H1 (cell line): Measurements from ENCODE around the gene GAK. TPM values are rescaled to one million over a fixed set of nuclear protein-coding genes. Genes with fewer than 3 reads are reported as not detected.

Source experiments
- ATF3 ChIP-seq: IDR thresholded peaks from 2 replicates; pipeline ENCODE4 v1.6.1; 2011; ENCODE audit warnings: low read depth, mild to moderate bottlenecking, low read length; ENCODE audit not compliant: insufficient read depth
- BACH1 ChIP-seq: IDR thresholded peaks from 2 replicates; pipeline ENCODE4 v1.6.1; 2012; ENCODE audit warnings: low read length, improper control_type of control experiment
- EZH2 ChIP-seq: fragments of 200-600 bp; sonication (generic); IDR thresholded peaks from 2 replicates; pipeline ENCODE4 v1.7.1; 2012; ENCODE audit warnings: low read depth, mild to moderate bottlenecking, moderate library complexity, low read length, inconsistent platforms; ENCODE audit not compliant: severe bottlenecking
- HDAC2 ChIP-seq, 2 experiments: fragments of 300-600 bp in 1 of 2; sonication (generic) in 1 of 2; IDR thresholded peaks; 2 replicates each; pipeline ENCODE4 v1.6.1; 2011 to 2012; ENCODE audit warnings: low read depth in 2 of 2, low read length in 2 of 2, mild to moderate bottlenecking in 2 of 2, moderate library complexity in 2 of 2, borderline replicate concordance in 1 of 2, inconsistent platforms in 1 of 2
- RAD21 ChIP-seq, 2 experiments: IDR thresholded peaks in 1 of 2; conservative IDR thresholded peaks in 1 of 2; 2 replicates each; pipeline ENCODE4 v1.6.1; 2011; ENCODE audit warnings: low read depth in 2 of 2, low read length in 2 of 2, improper control_type of control experiment in 1 of 2, inconsistent platforms in 1 of 2, mild to moderate bottlenecking in 1 of 2, moderate library complexity in 1 of 2
- RFX5 ChIP-seq: IDR thresholded peaks from 2 replicates; pipeline ENCODE4 v1.6.1; 2011; ENCODE audit warnings: low read depth, low read length, improper control_type of control experiment, borderline replicate concordance
- SIRT6 ChIP-seq: IDR thresholded peaks from one replicate; pipeline ENCODE4 v1.7.1; 2012; ENCODE audit warnings: low read length, inconsistent platforms
- TEAD4 ChIP-seq: IDR thresholded peaks from 2 replicates; pipeline ENCODE4 v1.6.1; 2012; ENCODE audit warnings: low read depth, low read length, inconsistent platforms, mixed read lengths
- polyA plus RNA-seq, 7 experiments: library from polyadenylated mRNA; depleted of rRNA in 3 of 7; stranded (reverse) in 5 of 7; unstranded in 2 of 7; fragments of >200 nt in 5 of 7; fragments of 200-250 nt in 2 of 7; gene quantifications; 1 replicate in 5 of 7; 2 replicates in 1 of 7; 4 replicates in 1 of 7; pipeline versions ENCODE4 v1.2.1 to v1.2.3, GENCODE V29; 2011 to 2013; ENCODE audit warnings: missing spikeins in 2 of 7, mixed read lengths in 2 of 7
- total RNA-seq: library from RNA; stranded (reverse); fragmentation: NEBNext Ultra II Directional; extraction: Animal tissue kit (Norgen Biotek cat#: 25700); gene quantifications from 2 replicates; pipeline ENCODE4 v1.2.1, GENCODE V29; 2021

The GAK gene
- total and polyA plus RNA-seq, 2 of the 8 experiments (the other 6 are each of a cell fraction or from before 2014, with no cell fraction given), result 31.5 to 70.8 TPM

DNA sequence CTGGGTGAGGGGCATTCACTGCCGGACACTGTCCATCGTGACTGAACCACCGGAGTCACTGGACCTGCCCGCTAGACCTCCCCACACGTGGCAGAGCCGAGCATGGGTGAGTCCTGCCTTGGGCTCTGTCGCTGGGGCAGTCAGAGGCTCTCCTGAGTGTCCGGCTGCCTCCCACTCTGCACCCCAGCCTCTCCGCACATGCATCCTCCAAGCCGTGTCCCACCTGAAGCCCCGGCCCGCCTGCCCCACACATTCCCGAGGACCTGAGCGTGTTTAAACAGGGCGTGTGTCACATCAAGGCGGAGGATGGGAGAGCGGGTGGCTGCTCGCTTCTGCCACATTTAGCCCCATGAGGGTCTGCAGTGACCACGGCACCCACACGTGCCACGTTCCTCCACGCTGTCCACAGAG lies 110.9 kb downstream of the GAK start (continued):
- TF ChIP-seq ATF3 (no peak), TEAD4 (no peak), BACH1 (no peak), EZH2 (no peak), RFX5 (no peak), RAD21 (IDR thresholded peaks at IDR 0.05 in 1 of 2, conservative IDR thresholded peaks at IDR 0.05 in 1 of 2; ENCODE audit: low read depth in 2 of 2, low read length in 2 of 2) (no peak), HDAC2 (IDR thresholded peaks at IDR 0.05; ENCODE audit: borderline replicate concordance in 1 of 2, low read depth in 2 of 2, low read length in 2 of 2) (no peak), SIRT6 (no peak)
